ENCODE data around the gene LAMTOR2. TPM values are rescaled to one million over a fixed set of nuclear protein-coding genes. Genes with fewer than 3 reads are reported as not detected.
"Not testable (repeated sequence)": the region's sequence is repeated elsewhere in the genome, so short reads cannot be mapped to it uniquely, and the experiment has no call there.

The LAMTOR2 gene
- total and polyA plus RNA-seq, 7 donors = 46.1 to 101 (median 63.9) TPM

DNA sequence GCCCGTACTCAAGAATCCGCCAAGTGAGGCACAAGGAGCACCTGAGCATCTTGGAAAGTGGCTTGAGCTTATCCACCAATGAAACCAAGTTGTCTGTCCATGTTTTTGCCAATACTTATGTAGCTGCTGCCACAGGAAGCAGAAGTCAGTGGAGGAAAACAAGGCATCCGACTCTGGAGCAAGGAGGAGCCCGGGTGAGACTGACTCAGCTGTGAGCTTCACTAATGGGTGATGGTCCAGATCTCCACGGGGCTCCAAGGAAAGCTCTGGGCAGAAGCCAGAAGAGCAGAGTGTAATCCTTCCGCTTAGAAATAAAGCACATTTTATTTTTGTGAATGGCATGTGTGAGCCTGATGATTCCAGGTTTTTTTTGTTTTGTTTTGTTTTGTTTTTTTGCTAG, 21.6 kb upstream of the LAMTOR2 start:
- Histone ChIP-seq H3K4me3 (no peak overlapping the region), H3K36me3 (ENCODE audit: insufficient read depth in 1 of 2, low read depth in 1 of 2) (peaks cover 5 to 22% of the 10 kb centered on the region in 2 donors), H3K27ac (no peak overlapping the region), H3K27me3 (ENCODE audit: insufficient read depth in 3 of 3, low read length in 2 of 3) (no peaks in the 10 kb centered on the region), H3K4me1 (no peaks in the 10 kb centered on the region), H3K9me3 (no peaks in the 10 kb centered on the region)
- ATAC-seq = no peak
- 38 to 55% (median 46%) methylated on average over 6 of the region's 6 CpGs for WGBS, 3 donors
- intact Hi-C loops (cut with DNase I) = no loop called here
- TF ChIP-seq, protein P1, sequence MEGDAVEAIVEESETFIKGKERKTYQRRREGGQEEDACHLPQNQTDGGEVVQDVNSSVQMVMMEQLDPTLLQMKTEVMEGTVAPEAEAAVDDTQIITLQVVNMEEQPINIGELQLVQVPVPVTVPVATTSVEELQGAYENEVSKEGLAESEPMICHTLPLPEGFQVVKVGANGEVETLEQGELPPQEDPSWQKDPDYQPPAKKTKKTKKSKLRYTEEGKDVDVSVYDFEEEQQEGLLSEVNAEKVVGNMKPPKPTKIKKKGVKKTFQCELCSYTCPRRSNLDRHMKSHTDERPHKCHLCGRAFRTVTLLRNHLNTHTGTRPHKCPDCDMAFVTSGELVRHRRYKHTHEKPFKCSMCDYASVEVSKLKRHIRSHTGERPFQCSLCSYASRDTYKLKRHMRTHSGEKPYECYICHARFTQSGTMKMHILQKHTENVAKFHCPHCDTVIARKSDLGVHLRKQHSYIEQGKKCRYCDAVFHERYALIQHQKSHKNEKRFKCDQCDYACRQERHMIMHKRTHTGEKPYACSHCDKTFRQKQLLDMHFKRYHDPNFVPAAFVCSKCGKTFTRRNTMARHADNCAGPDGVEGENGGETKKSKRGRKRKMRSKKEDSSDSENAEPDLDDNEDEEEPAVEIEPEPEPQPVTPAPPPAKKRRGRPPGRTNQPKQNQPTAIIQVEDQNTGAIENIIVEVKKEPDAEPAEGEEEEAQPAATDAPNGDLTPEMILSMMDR (IDR thresholded peaks at IDR 0.05) = no peak
- DNase-seq = no peak

DNA sequence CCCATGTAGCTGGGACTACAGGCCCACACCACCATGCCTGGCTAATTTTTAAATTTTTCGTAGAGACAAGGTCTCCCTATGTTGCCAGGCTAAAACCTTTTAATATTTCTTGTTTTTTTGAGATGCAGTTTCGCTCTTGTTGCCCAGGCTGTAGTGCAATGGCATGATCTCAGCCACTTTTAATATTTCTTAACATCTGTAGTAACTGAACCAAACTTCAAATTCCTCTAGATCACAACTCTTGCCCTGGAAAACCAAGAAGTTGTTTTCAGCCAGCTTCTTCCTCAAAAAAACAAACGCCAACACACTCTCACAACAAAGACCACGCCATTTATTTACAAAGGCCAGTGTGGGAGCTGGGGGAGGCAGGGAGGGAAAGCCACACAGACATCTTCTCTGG, 19.6 kb upstream of the LAMTOR2 start:
- 89 to 95% (median 94%) methylated on average over 4 of the region's 4 CpGs for WGBS, 3 donors

DNA sequence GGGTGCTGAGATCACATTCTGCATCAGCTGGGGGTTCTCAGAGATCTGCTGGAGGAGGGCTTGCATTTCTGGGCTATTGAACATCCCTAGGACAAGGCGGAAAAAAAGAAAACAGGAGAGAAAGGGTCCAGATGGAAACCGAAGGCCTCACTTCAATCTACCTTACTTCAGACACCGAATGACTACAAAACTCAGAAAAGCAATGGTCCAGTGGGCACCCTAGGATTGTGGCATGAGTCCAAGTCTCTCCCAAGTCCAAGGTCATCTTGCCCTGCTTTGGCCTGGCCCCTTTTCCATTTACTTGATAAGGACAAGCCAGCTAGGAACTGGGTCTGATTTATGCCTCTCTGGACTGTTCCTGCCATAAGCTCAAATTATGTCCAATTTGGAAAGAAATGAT, 11.8 kb upstream of the LAMTOR2 start:
- Histone ChIP-seq H3K27ac (no peak overlapping the region), H3K36me3 (ENCODE audit: insufficient read depth in 1 of 2, low read depth in 1 of 2) (peaks cover 7 to 94% of the 10 kb centered on the region in 2 donors), H3K4me1 (no peaks in the 10 kb centered on the region), H3K4me3 (no peak overlapping the region), H3K9me3 (no peaks in the 10 kb centered on the region), H3K27me3 (ENCODE audit: insufficient read depth in 3 of 3, low read length in 2 of 3) (no peaks in the 10 kb centered on the region)
- ATAC-seq (no peak), DNase-seq (no peak)
- TF ChIP-seq, protein P1 (IDR thresholded peaks at IDR 0.05) = no peak
- intact Hi-C loops (cut with DNase I) = no loop called here
- WGBS, 3 donors = 90 to 96% (median 95%) methylated on average over 3 of the region's 3 CpGs

More for the DNA sequence above, 19.6 kb upstream of the LAMTOR2 start:
- H3K27me3 ChIP-seq (ENCODE audit: insufficient read depth in 3 of 3, low read length in 2 of 3); H3K4me3 ChIP-seq; ATAC-seq; H3K27ac ChIP-seq; H3K4me1 ChIP-seq; intact Hi-C loops (cut with DNase I); DNase-seq; H3K9me3 ChIP-seq: not testable (repeated sequence)
- peaks cover 5 to 40% of the 10 kb centered on the region in 2 donors for H3K36me3 ChIP-seq (ENCODE audit: insufficient read depth in 1 of 2, low read depth in 1 of 2)

DNA sequence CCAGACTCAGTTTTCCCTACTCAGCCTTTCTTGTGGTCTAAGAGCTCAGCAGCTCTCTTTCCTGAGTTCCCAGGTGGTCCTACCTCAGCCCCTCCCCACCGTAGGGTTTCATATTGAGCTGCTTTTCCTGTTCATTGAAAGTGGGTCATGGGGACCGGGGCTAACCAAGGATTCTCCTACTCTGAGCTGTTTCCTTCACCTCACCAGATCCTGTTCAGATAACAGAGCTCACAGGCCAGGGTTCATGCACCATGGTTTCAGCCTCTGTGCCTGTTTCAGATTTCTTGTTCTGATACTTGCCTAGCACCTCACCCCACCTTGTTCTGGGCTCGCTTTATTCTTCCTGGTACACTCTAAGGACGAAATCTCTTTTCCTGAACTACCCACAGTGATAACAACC, 9.5 kb upstream of the LAMTOR2 start:
- H3K9me3 ChIP-seq = no peaks in the 10 kb centered on the region
- intact Hi-C loops (cut with DNase I) = no loop called here
- H3K27ac ChIP-seq = no peak overlapping the region
- 94 to 98% (median 95%) methylated on average over 4 of the region's 4 CpGs for WGBS, 3 donors
- TF ChIP-seq, protein P1 (IDR thresholded peaks at IDR 0.05) = no peak
- H3K4me1 ChIP-seq = no peaks in the 10 kb centered on the region
- H3K36me3 ChIP-seq (ENCODE audit: insufficient read depth in 1 of 2, low read depth in 1 of 2) = peaks cover 6 to 95% of the 10 kb centered on the region in 2 donors
- H3K4me3 ChIP-seq = no peak overlapping the region
- DNase-seq (peak in 1 of 2 donors; percentile 7), ATAC-seq (no peak)
- H3K27me3 ChIP-seq (ENCODE audit: insufficient read depth in 3 of 3, low read length in 2 of 3) = no peaks in the 10 kb centered on the region

DNA sequence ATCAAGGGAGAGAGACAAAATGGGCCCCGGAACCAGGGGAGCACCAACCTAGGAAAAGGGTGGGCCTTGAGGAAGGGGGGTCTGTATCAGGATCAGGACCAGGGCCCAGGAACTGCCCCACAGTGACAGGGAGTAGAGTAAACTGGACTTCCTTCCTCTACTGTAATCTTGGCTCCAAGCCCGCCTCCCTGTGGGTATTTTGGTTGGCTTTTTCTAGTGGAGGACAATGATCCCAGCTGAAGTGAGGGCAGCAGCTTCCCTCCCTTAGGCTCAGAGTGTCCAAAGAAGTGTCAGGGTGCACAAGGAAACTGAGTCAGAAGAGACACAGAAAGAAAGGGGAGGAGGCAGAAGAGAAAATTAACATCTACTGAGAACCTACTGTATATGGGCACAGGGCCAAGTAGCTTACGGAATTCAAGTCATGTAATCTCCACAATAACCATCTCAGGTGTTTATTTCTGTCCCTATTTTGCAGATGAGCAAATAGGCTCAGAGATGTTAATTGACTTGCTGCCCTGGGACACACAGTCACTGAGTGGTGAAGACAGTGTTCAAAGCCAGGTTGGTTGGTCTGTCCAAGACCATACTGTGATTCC, 5.8 kb upstream of the LAMTOR2 start:
- TF ChIP-seq, protein P1 (IDR thresholded peaks at IDR 0.05) = no peak
- H3K36me3 ChIP-seq (ENCODE audit: insufficient read depth in 1 of 2, low read depth in 1 of 2) = peaks cover 0 to 66% of the 10 kb centered on the region in 2 donors
- 86 to 94% (median 89%) methylated on average over 3 of the region's 3 CpGs for WGBS, 3 donors

More for the DNA sequence above, 5.8 kb upstream of the LAMTOR2 start:
- intact Hi-C loops (cut with DNase I) = no loop called here
- H3K9me3 ChIP-seq = no peaks in the 10 kb centered on the region
- no peak overlapping the region for H3K27ac ChIP-seq
- DNase-seq (peak in 1 of 2 donors; percentile 9), ATAC-seq (no peak)
- H3K27me3 ChIP-seq (ENCODE audit: insufficient read depth in 3 of 3, low read length in 2 of 3) = no peaks in the 10 kb centered on the region
- no peak overlapping the region for H3K4me3 ChIP-seq
- H3K4me1 ChIP-seq = peaks cover 20% of the 10 kb centered on the region
